H1 (cell line): ENCODE results near the gene EXOC2.

ENCODE experiments used
- EGR1 ChIP-seq: IDR thresholded peaks from 2 replicates; pipeline ENCODE4 v1.6.1; 2011; ENCODE audit warnings: low read depth, low read length, borderline replicate concordance
- EP300 ChIP-seq, 2 experiments: IDR thresholded peaks; 1 replicate in 1 of 2; 2 replicates in 1 of 2; pipeline ENCODE4 v1.6.1; 2011 to 2012; ENCODE audit warnings: low read depth in 2 of 2, low read length in 2 of 2, mild to moderate bottlenecking in 2 of 2, borderline replicate concordance in 1 of 2, inconsistent platforms in 1 of 2, moderate library complexity in 1 of 2
- GABPA ChIP-seq: IDR thresholded peaks from 2 replicates; pipeline ENCODE4 v1.6.1; 2011; ENCODE audit warnings: mild to moderate bottlenecking, low read length, moderate library complexity, borderline replicate concordance; ENCODE audit not compliant: insufficient read depth
- KDM5A ChIP-seq: fragments of 200-600 bp; IDR thresholded peaks from 2 replicates; pipeline ENCODE4 v1.7.1; 2012; ENCODE audit warnings: mild to moderate bottlenecking, low read length, inconsistent platforms, mixed read lengths
- POLR2A ChIP-seq, 2 experiments: IDR thresholded peaks; 1 replicate in 1 of 2; 2 replicates in 1 of 2; pipeline ENCODE4 v1.6.1; 2011; ENCODE audit warnings: low read depth in 2 of 2, low read length in 2 of 2, mild to moderate bottlenecking in 2 of 2; ENCODE audit errors: control extremely low read depth in 1 of 2
- YY1 ChIP-seq: IDR thresholded peaks from 2 replicates; pipeline ENCODE4 v1.6.1; 2011; ENCODE audit warnings: low read depth, mild to moderate bottlenecking, low read length
- TF ChIP-seq, protein P1 (sequence below), 3 experiments: IDR thresholded peaks; 1 replicate in 2 of 3; 2 replicates in 1 of 3; pipeline versions ENCODE4 v1.5.1 to v1.6.1; 2011; ENCODE audit warnings: low read length in 3 of 3, mild to moderate bottlenecking in 3 of 3, inconsistent platforms in 2 of 3, low read depth in 1 of 3, moderate library complexity in 1 of 3; ENCODE audit not compliant: insufficient read depth in 1 of 3; ENCODE audit errors: control extremely low read depth in 1 of 3

DNA sequence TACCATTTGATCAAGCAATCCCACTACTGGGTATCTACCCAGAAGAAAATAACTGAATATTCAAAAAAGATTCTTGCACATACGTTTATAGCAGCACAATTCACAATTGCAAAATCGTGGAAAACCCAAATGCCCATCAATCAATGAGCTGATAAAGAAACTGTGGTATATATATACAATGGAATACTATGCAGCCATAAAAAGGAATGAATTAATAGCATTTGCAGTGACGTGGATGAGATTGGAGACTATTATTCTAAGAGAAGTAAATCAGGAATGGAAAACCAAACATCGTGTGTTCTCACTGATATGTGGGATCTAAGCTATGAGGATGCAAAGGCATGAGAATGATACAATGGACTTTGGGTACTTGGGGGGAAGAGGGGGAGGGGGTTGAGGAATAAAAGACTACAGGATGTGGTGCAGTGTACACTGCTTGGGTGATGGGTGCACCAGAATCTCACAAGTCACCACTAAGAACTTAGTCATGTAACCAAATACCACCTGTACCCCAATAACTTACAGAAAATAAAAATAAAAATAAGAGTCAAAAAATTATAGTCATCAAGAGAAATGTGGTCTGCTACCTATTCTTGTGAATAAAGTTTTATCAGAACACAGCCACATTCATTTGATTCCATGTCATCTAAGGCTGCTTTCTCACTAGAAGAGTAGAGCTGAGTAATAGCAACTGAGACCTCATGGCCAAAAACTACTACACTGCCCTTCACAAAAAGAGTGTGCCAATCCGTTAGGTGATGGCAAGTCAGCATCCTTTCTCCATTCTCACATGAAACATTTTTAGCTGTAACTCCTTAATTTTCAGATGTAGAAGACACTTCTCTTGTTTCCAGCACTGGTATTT is 27.3 kb downstream of the EXOC2 start:
- TF ChIP-seq, protein P1, sequence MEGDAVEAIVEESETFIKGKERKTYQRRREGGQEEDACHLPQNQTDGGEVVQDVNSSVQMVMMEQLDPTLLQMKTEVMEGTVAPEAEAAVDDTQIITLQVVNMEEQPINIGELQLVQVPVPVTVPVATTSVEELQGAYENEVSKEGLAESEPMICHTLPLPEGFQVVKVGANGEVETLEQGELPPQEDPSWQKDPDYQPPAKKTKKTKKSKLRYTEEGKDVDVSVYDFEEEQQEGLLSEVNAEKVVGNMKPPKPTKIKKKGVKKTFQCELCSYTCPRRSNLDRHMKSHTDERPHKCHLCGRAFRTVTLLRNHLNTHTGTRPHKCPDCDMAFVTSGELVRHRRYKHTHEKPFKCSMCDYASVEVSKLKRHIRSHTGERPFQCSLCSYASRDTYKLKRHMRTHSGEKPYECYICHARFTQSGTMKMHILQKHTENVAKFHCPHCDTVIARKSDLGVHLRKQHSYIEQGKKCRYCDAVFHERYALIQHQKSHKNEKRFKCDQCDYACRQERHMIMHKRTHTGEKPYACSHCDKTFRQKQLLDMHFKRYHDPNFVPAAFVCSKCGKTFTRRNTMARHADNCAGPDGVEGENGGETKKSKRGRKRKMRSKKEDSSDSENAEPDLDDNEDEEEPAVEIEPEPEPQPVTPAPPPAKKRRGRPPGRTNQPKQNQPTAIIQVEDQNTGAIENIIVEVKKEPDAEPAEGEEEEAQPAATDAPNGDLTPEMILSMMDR (IDR thresholded peaks at IDR 0.05; ENCODE audit: control extremely low read depth in 1 of 3, insufficient read depth in 1 of 3, low read depth in 1 of 3, low read length in 3 of 3) = no peak
- TF ChIP-seq KDM5A (no peak), EGR1 (no peak), POLR2A (IDR thresholded peaks at IDR 0.05; ENCODE audit: control extremely low read depth in 1 of 2, low read depth in 2 of 2, low read length in 2 of 2) (no peak), EP300 (IDR thresholded peaks at IDR 0.05; ENCODE audit: borderline replicate concordance in 1 of 2, low read depth in 2 of 2, low read length in 2 of 2) (no peak), GABPA (no peak), YY1 (no peak)
